Thyroid gland (tissue), 4 donors: ENCODE data around the gene SORL1. TPM values are rescaled to one million over a fixed set of nuclear protein-coding genes. Genes with fewer than 3 reads are reported as not detected.

Source experiments
- DNase-seq, 2 donors: peaks; one replicate each; pipeline ENCODE4 v3.0.0-alpha.2; 2019
- H3K27ac ChIP-seq, 3 donors: fragments of 200-600 bp; sonication (generic); 1 replicate in 2 of 3; 2 replicates in 1 of 3; pipeline ENCODE4 v1.5.1; 2016 to 2019; ENCODE audit warnings: mild to moderate bottlenecking in 1 of 3, moderate library complexity in 1 of 3
- H3K27me3 ChIP-seq: fragments of 200-600 bp; sonication (generic); one replicate; pipeline ENCODE4 v1.5.1; 2019
- H3K36me3 ChIP-seq, 2 donors: fragments of 200-600 bp; sonication (generic); one replicate each; pipeline ENCODE4 v1.5.1; 2016 to 2019
- H3K4me1 ChIP-seq, 2 donors: fragments of 200-600 bp; sonication (generic); one replicate each; pipeline ENCODE4 v1.5.1; 2017 to 2019
- H3K4me3 ChIP-seq, 3 donors: fragments of 200-600 bp; sonication (generic); replicated peaks in 1 of 3; 1 replicate in 2 of 3; 2 replicates in 1 of 3; pipeline ENCODE4 v1.5.1; 2016; ENCODE audit warnings: mild to moderate bottlenecking in 1 of 3
- H3K9me3 ChIP-seq: fragments of 200-600 bp; sonication (generic); one replicate; pipeline ENCODE4 v1.5.1; 2017
- CTCF ChIP-seq, 6 experiments: fragments of 200-600 bp in 3 of 6; fragments of 450-650 bp in 3 of 6; sonication (generic) in 3 of 6; IDR thresholded peaks; one replicate each; pipeline ENCODE4 v1.5.1; 2016 to 2019; ENCODE audit warnings: antibody characterized with exemption in 6 of 6, mild to moderate bottlenecking in 2 of 6, inconsistent platforms in 1 of 6, moderate library complexity in 1 of 6
- POLR2A ChIP-seq, 2 donors: fragments of 450-650 bp; IDR thresholded peaks; one replicate each; pipeline ENCODE4 v1.6.1; 2017; ENCODE audit warnings: antibody characterized with exemption in 2 of 2, mild to moderate bottlenecking in 2 of 2, moderate library complexity in 1 of 2
- WGBS, 2 donors: methylation state at CpG; one replicate each; pipeline ENCODE4 v1.1.5; 2017; 5-methylcytosine and 5-hydroxymethylcytosine counted together
- intact Hi-C: fragments of 100-400 bp; cut with DNase I; formaldehyde crosslinking; loops from one replicate; pipeline ENCODE4 v1.15.1; 2023
- total RNA-seq, 4 donors: library from RNA; depleted of rRNA; stranded (reverse); fragments of >200 nt; gene quantifications; one replicate each; pipeline ENCODE4 v1.2.3, GENCODE V29; 2016

Gene SORL1
- total RNA-seq, 4 donors from 2014 or later, result 19.6 to 73.8 (median 53.6) TPM

DNA sequence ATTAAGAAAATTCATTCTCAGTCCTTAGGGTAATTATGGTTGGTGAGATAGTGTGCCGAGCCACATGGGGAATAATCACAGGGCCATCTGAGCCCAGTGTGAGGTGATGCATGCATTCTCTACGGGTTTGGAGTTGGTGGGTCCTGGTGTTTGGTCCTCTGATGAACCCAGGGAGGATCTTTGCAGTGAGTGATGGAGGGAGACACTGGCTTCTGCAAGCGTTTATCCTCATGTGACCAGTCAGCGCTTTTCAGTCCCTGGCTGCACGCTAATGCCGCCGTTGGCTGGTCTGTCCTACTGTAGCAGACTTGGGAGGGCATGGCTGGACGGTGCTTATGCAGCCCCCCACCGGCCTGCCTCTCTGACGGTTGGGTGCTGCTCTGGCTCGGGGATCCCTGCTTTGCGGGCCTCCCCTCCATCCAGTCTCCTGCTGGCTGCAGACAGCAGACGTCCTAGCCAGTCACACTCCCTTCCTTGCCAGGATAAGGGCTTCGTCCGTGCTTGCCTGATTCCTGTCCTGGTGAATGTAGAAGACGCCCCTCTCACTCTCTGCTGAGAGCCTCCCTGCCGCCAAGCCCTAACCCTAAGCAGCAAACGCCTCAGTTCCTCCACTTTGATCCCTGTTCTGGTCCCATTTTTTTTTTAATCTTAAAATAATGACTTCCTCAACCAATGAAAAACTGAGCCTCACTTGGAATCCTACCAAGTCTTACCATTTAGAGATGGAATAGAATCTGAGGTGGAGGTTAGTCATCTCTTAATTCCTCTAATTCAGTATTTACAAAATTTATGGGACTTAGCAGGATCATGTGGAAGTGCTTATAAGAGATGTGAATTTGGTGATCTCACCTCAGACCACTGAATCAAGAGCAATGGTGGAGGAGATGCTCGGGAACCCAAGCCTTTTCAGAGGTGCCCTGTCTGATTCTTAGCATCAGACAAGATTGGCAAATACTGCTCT is 144.4 kb downstream of the SORL1 start:
- no peaks in the 10 kb centered on the region for H3K9me3 ChIP-seq
- 89 to 92% methylated on average over 17 to 19 of the region's 19 CpGs for WGBS, 2 donors
- DNase-seq, result no peak
- H3K36me3 ChIP-seq, result peaks cover 0 to 7% of the 10 kb centered on the region in 2 donors
- no peak overlapping the region for H3K27ac ChIP-seq
- TF ChIP-seq CTCF (IDR thresholded peaks at IDR 0.05) (no peak), POLR2A (IDR thresholded peaks at IDR 0.05) (no peak)
- intact Hi-C loops, result no loop called here
- no peaks in the 10 kb centered on the region for H3K4me1 ChIP-seq
- H3K27me3 ChIP-seq, result no peaks in the 10 kb centered on the region
- no peak overlapping the region for H3K4me3 ChIP-seq

DNA sequence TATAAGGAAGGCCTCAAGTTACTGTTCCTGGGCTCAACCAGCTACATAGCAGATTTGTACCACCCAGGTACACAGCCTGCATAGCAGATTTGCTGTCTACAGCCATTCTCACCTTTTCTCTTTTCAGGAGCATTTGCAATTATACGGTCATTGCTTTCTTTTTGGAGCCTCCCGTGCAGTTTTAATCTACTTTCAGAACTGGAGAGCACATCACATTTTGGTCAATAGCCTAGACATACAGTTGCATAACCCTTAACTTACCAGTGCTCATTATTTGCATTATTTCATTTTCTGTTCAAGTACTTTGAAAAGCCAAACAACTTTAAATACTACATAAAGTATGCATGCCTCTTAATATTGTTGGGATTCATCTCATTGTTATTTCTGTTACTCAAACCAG is 151.2 kb downstream of the SORL1 start:
- peaks cover 0 to 13% of the 10 kb centered on the region in 2 donors for H3K36me3 ChIP-seq

DNA sequence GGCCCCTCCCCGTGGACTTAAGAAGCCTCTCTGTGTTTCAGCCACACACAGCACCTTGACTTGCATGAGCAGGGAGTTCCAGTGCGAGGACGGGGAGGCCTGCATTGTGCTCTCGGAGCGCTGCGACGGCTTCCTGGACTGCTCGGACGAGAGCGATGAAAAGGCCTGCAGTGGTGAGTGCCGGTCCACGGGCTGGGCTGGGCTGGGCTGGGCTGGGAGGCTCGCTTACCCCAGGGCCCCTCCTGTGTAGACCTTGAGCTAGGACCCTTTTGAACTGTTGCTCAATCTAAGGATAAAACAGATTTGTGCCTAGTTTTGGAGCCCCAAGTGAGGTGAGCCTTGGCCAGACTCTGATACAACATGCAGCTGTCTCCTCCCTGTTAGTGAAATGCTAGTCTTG is 152.0 kb downstream of the SORL1 start:
- intact Hi-C loops, result no loop called here
- WGBS, 2 donors, result 96 to 98% methylated on average over 13 of the region's 13 CpGs

More for the DNA sequence above, 151.2 kb downstream of the SORL1 start:
- 86 to 89% methylated on average over 2 of the region's 2 CpGs for WGBS, 2 donors
- TF ChIP-seq POLR2A (IDR thresholded peaks at IDR 0.05) (no peak), CTCF (IDR thresholded peaks at IDR 0.05) (no peak)
- no peaks in the 10 kb centered on the region for H3K4me1 ChIP-seq
- DNase-seq, result no peak
- no peak overlapping the region for H3K27ac ChIP-seq
- no peaks in the 10 kb centered on the region for H3K9me3 ChIP-seq
- no peak overlapping the region for H3K4me3 ChIP-seq
- H3K27me3 ChIP-seq, result no peaks in the 10 kb centered on the region
- intact Hi-C loops, result no loop called here

GRCh38 chr11:121606354-121606753 is 154.2 kb downstream of the SORL1 start:
- Histone ChIP-seq H3K9me3 (no peaks in the 10 kb centered on the region), H3K4me3 (no peak overlapping the region), H3K4me1 (no peaks in the 10 kb centered on the region), H3K27me3 (no peaks in the 10 kb centered on the region), H3K36me3 (peaks cover 0 to 13% of the 10 kb centered on the region in 2 donors), H3K27ac (no peak overlapping the region)
- DNase-seq, result no peak
- intact Hi-C loops, result no loop called here
- no peak for TF ChIP-seq CTCF (IDR thresholded peaks at IDR 0.05)
- no peak for TF ChIP-seq POLR2A (IDR thresholded peaks at IDR 0.05)
- WGBS, 2 donors, result 92 to 100% methylated on average over 4 of the region's 4 CpGs

More for the DNA sequence above, 152.0 kb downstream of the SORL1 start:
- Histone ChIP-seq H3K4me3 (no peak overlapping the region), H3K4me1 (no peaks in the 10 kb centered on the region), H3K36me3 (peaks cover 0 to 13% of the 10 kb centered on the region in 2 donors), H3K27me3 (no peaks in the 10 kb centered on the region), H3K27ac (no peak overlapping the region), H3K9me3 (no peaks in the 10 kb centered on the region)
- no peak for DNase-seq
- TF ChIP-seq POLR2A (IDR thresholded peaks at IDR 0.05) (no peak), CTCF (IDR thresholded peaks at IDR 0.05) (no peak)

- WGBS, 2 donors, result 90 to 96% methylated on average over 5 of the region's 5 CpGs
- Histone ChIP-seq H3K9me3 (no peaks in the 10 kb centered on the region), H3K4me3 (no peak overlapping the region), H3K27me3 (no peaks in the 10 kb centered on the region), H3K4me1 (no peaks in the 10 kb centered on the region), H3K27ac (no peak overlapping the region), H3K36me3 (peaks cover 0 to 13% of the 10 kb centered on the region in 2 donors)
- TF ChIP-seq CTCF (IDR thresholded peaks at IDR 0.05) (no peak), POLR2A (IDR thresholded peaks at IDR 0.05) (no peak)
- DNase-seq, result no peak
- intact Hi-C loops, result no loop called here
Measured at GRCh38 chr11:121607341-121607740, 155.2 kb downstream of the SORL1 start.
